ENCODE data around the gene TMEM89. TPM values are rescaled to one million over a fixed set of nuclear protein-coding genes. Genes with fewer than 3 reads are reported as not detected.

Gene TMEM89
- total RNA-seq, 2 donors from 2014 or later, result 0.36 TPM; not detected in 1

- ATAC-seq, result no peak
- DNase-seq (ENCODE audit: low spot score in 2 of 2), result no peak
- Mint-ChIP-seq H3K36me3 (peaks cover 10 to 13% of the 10 kb centered on the region in 2 donors), H3K27ac (peak overlapping the region in 1 of 2 donors; percentile 12), H3K9me3 (no peaks in the 10 kb centered on the region)
Observed at GRCh38 chr3:48599509-48600285, 21.9 kb downstream of the TMEM89 start.

GRCh38 chr3:48599077-48599501 is 22.5 kb downstream of the TMEM89 start:
- H3K36me3 Mint-ChIP-seq, result peaks cover 5 to 13% of the 10 kb centered on the region in 2 donors
- no peaks in the 10 kb centered on the region for H3K9me3 Mint-ChIP-seq
- no peak for DNase-seq (ENCODE audit: low spot score in 2 of 2)
- ATAC-seq, result no peak
- peak overlapping the region in 1 of 2 donors; percentile 12 for H3K27ac Mint-ChIP-seq

DNA sequence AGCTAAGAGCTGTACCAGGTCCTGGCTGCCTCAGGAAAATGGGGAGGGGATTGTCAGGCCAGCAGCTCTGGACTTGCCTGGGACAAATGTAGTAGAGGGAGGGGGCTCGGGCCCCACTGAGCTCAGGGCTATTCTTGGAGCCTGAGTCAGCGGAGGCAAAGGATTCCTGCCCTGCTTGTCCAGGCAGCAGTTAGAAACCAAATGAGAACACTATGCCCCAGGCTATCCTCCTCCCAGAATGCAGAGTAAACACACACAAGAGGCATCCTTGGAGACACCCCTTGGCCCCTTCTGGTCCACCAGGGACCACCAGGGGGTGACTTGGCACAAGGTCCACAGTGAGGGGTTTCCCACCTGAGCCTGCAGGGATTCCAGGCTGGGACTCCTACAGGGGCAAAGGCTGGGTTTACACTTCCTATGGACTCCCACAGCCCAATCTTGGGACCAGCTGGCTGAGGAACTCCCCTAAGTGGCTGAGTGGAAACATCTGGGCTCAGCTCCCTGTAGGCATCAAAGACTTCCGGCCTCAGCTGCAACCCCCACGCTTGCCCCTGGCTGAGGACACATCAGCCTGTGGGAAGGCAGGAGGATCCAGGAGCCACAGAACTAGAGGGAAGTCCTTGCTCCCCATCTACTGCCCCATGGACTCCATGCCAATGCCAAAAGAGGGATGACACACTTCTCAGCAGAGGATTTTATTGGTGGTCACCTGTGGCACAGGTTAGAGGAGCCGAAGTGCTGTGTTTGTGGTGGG is 23.1 kb downstream of the TMEM89 start:
- Mint-ChIP-seq H3K27ac (peak overlapping the region in 1 of 2 donors; percentile 1), H3K36me3 (peaks cover 5 to 13% of the 10 kb centered on the region in 2 donors), H3K9me3 (no peaks in the 10 kb centered on the region)
- DNase-seq (ENCODE audit: low spot score in 2 of 2) (no peak), ATAC-seq (no peak)

DNA sequence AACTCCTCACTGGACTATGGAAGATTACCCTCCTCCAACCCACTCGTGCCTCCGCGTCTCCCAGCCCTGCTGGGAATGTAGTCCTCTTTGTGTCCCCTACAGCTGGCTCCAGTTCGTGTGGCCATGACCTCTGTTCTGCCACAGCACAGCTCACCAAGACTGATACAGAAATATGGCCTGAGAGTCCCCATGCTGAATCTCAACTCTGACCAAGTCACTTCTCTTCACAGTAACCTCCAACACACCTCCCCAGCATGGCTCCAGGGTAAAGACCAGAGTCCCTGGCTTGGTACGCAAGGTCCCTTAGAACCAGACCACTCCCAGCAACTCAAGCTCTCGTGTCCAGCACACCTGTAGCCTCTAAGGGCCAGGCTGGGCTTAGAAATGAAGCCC is 24.2 kb downstream of the TMEM89 start:
- Mint-ChIP-seq H3K27ac (peak overlapping the region; percentile 1 to 81), H3K9me3 (no peaks in the 10 kb centered on the region), H3K36me3 (peaks cover 2 to 4% of the 10 kb centered on the region in 2 donors)
- no peak for DNase-seq (ENCODE audit: low spot score in 2 of 2)
- no peak for ATAC-seq

DNA sequence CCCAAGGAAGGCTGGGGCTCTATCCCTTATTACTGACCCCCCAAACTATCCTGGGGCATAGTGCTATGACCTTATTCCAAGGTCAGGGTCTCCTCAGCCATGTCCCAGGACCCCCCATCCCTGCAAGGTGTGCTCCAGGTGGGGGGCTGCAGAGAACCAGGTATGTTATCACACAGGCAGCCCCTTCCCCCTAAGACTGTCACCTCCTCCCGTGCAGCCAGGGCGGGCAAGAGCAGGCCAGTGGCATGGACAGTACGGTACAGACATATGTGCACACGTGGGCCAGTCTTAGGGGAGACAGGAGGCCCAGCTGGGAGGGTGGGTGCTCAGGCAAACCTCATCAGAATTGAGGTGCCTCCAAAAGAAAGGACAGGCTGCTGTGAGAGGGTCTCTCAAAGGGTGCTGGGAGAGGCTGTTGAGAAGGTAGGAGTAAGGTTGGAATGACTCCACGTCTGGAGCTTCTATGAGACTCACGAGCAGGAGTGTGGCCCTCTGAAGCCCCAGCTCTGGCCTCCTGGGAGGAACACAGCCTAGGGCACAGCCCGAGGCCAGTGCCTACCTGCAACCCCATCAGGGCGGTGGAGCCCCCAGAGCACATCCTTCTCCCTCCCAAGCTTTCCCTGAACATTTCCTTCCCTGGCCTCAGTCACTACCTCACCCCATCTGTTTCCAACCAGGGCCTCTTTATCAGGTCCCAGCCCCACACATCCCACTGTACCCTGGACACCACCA is 24.7 kb downstream of the TMEM89 start:
- ATAC-seq (no peak), DNase-seq (ENCODE audit: low spot score in 2 of 2) (no peak)
- H3K36me3 Mint-ChIP-seq, result no peaks in the 10 kb centered on the region
- H3K9me3 Mint-ChIP-seq, result no peaks in the 10 kb centered on the region
- peak overlapping the region; percentile 58 to 81 for H3K27ac Mint-ChIP-seq

- ATAC-seq, result no peak
- DNase-seq (ENCODE audit: low spot score in 2 of 2), result no peak
- H3K9me3 Mint-ChIP-seq, result no peaks in the 10 kb centered on the region
- peak overlapping the region; percentile 58 to 75 for H3K27ac Mint-ChIP-seq
- H3K36me3 Mint-ChIP-seq, result no peaks in the 10 kb centered on the region
Observed at GRCh38 chr3:48596157-48596556, 25.4 kb downstream of the TMEM89 start.

- peak in 1 of 2 donors; percentile 2 for ATAC-seq
- H3K36me3 Mint-ChIP-seq, result no peaks in the 10 kb centered on the region
- no peak for DNase-seq (ENCODE audit: low spot score in 2 of 2)
- H3K27ac Mint-ChIP-seq, result peak overlapping the region in 1 of 2 donors; percentile 58
- no peaks in the 10 kb centered on the region for H3K9me3 Mint-ChIP-seq
Observed at GRCh38 chr3:48595526-48596121, 25.9 kb downstream of the TMEM89 start.

- no peaks in the 10 kb centered on the region for H3K36me3 Mint-ChIP-seq
- DNase-seq (ENCODE audit: low spot score in 2 of 2), result no peak
- no peaks in the 10 kb centered on the region for H3K9me3 Mint-ChIP-seq
- no peak for ATAC-seq
- peak within 1 kb of the TSS in 1 of 2 donors; percentile 58 for H3K27ac Mint-ChIP-seq
Observed at GRCh38 chr3:48595075-48595525, 26.5 kb downstream of the TMEM89 start, which contains the start of gene COL7A1. Gene COL7A1 (minus strand): TSS chr3:48595329. CDS start chr3:48595159, 170 bp downstream.

- H3K9me3 Mint-ChIP-seq, result no peaks in the 10 kb centered on the region
- ATAC-seq, result no peak
- DNase-seq (ENCODE audit: low spot score in 2 of 2), result no peak
- H3K27ac Mint-ChIP-seq, result no peak overlapping the region
- H3K36me3 Mint-ChIP-seq, result no peaks in the 10 kb centered on the region
Observed at GRCh38 chr3:48594417-48595049, 27.0 kb downstream of the TMEM89 start.

DNA sequence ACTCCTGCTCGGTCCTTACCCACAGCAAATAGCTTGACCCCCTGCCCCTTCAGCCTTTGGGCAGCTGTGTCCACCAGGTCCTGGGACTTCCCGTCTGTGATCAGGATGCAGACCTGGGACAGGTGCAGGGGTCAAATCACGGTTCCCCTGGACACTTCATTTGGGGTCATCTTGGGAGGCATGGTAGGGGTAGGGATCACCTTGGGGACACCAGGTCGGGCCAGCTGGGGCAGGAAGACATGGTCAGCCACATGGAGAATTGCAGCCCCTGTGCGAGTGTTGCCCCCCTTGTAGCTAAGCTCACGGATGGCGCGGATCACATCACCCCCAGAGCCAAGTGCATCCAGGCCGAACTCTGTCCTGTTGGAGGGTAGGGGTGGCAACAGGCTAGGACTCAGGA is 28.2 kb downstream of the TMEM89 start:
- H3K36me3 Mint-ChIP-seq, result no peaks in the 10 kb centered on the region
- ATAC-seq (no peak), DNase-seq (ENCODE audit: low spot score in 2 of 2) (no peak)
- no peak overlapping the region for H3K27ac Mint-ChIP-seq
- no peaks in the 10 kb centered on the region for H3K9me3 Mint-ChIP-seq

DNA sequence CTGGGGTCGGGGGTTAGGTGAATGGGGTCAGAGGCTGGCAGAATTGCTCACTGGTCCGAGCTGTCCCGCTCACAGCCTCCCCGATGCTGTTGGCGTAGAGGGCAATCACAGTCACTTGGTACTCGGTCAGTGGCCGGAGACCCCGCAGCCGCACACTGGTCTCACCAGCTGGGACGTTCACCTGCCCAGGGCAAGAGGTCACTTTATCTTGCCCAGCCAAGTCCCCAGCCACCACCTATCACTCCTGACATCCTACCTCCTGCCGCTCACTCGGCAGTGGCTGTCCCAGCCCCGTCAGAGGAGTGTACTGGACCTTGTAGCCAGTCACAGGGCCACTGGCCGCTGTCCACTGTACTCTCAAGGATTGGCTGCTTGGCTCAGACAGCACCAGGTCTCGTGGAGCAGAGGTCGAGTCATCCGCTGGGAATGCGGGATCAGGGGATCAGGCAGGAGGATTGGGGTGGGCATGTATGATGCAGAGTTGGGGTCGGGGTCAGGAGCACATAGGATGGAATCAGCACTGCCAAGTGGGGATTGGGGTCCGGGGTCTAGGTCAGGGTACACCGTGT is 29.0 kb downstream of the TMEM89 start:
- DNase-seq (ENCODE audit: low spot score in 2 of 2), result no peak
- no peak for ATAC-seq
- no peaks in the 10 kb centered on the region for H3K9me3 Mint-ChIP-seq
- H3K36me3 Mint-ChIP-seq, result no peaks in the 10 kb centered on the region
- H3K27ac Mint-ChIP-seq, result no peak overlapping the region

DNA sequence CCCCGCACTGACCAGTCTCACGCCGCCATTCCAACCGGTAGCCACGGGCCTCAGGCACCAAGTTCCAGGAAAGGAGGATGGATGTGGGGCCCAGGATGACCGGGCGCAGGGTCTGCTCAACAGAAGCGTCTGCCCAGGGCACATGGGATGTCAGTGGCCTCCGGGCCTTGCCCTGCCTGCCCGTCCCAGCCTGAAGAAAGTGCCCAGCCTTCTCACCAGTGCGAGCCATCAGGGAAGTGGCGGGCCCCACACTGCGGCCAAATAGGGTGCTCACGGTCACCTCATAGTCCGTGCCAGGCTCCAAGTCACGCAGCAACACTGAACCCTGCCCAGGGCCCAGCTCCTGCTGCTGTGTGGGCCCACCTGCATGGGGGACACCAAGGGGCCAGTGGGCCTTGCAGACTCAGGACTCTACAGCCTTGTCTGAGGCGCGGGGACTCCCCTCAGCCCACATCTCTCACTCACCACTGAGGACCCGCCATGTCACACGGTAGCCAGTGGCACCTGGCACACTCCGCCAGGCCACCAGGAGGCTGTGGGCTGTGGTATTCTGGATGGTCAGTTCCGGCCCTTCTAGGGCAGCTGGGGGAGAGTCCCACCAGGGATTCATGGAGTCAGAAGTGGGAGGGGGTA is 29.6 kb downstream of the TMEM89 start:
- Mint-ChIP-seq H3K27ac (no peak overlapping the region), H3K9me3 (no peaks in the 10 kb centered on the region)
- no peak for ATAC-seq

GRCh38 chr3:48591436-48591835 is 30.1 kb downstream of the TMEM89 start:
- ATAC-seq (peak in 1 of 2 donors; percentile 8), DNase-seq (ENCODE audit: low spot score in 2 of 2) (no peak)
- Mint-ChIP-seq H3K9me3 (no peaks in the 10 kb centered on the region), H3K27ac (no peak overlapping the region), H3K36me3 (no peaks in the 10 kb centered on the region)

More for the DNA sequence above, 29.6 kb downstream of the TMEM89 start:
- DNase-seq (ENCODE audit: low spot score in 2 of 2), result no peak
- no peaks in the 10 kb centered on the region for H3K36me3 Mint-ChIP-seq

DNA sequence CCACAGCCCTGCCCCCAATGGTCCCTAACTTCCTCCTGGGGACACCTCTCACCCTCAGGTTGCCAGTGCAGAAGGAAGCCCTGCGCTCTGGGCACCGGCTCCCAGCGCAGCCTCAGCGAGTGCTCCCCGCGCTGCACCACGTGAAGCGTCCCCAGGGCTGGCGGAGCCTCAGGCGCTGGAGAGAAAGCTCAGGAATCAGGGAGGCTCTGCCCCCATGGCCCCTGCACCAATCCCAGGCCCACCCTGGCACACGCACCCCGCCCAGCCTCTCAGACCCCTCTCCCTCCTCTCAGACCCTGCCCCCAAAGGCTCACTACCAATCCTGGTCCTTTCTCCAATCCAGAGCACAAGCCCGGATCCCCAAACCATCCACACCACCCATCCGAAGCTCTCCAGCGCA is 33.3 kb downstream of the TMEM89 start:
- no peaks in the 10 kb centered on the region for H3K36me3 Mint-ChIP-seq
- DNase-seq (ENCODE audit: low spot score in 2 of 2) (no peak), ATAC-seq (no peak)
- no peaks in the 10 kb centered on the region for H3K9me3 Mint-ChIP-seq
- H3K27ac Mint-ChIP-seq, result no peak overlapping the region

DNA sequence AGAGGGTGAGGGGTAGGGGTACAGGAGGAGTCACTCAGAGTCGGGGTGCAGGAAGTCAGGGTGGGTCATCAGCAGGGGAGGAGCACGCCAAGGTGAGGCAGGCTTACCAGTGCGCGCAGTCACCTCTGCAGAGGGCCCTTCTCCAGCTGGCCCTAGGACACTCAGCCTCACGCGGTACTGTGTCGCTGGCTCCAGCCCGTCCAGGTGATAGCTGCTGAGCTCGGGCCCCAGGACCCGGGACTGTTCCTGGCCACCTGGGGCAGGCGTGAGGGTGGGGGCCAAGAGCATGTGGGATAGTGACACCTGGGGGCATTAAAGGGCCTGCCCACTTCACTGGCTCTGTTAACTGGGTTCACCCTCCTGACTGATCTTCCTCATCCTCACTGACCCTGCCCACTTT is 33.9 kb downstream of the TMEM89 start:
- no peak for DNase-seq (ENCODE audit: low spot score in 2 of 2)

More for the DNA sequence above, 33.9 kb downstream of the TMEM89 start:
- H3K9me3 Mint-ChIP-seq, result no peaks in the 10 kb centered on the region
- no peak overlapping the region for H3K27ac Mint-ChIP-seq
- ATAC-seq, result no peak
- H3K36me3 Mint-ChIP-seq, result no peaks in the 10 kb centered on the region

Data from activated naive CD4-positive, alpha-beta T cell treated with anti-CD3 and anti-CD28 coated beads, Interleukin-2, amount 50 U/mL, for 72 hours (primary cell).